ENCODE results near the gene SPTBN2. TPM values are rescaled to one million over a fixed set of nuclear protein-coding genes. Genes with fewer than 3 reads are reported as not detected.

Gene SPTBN2
- total RNA-seq, 1 donor from 2014 or later, result 117 TPM

GRCh38 chr11:66715346-66716085, 13.5 kb downstream of the SPTBN2 start:
- intact Hi-C loops (cut with DNase I), result no loop called here
- Histone ChIP-seq H3K4me1 (no peaks in the 10 kb centered on the region), H3K4me3 (no peak overlapping the region), H3K27me3 (no peaks in the 10 kb centered on the region), H3K27ac (no peak overlapping the region), H3K36me3 (no peaks in the 10 kb centered on the region), H3K9me3 (no peaks in the 10 kb centered on the region)
- no peak for DNase-seq (ENCODE audit: extremely low spot score in 2 of 2)
- TF ChIP-seq POLR2AphosphoS5 (IDR thresholded peaks at IDR 0.05; ENCODE audit: insufficient read depth in 1 of 2, low read depth in 1 of 2) (no peak), POLR2A (IDR thresholded peaks at IDR 0.05) (no peak), CTCF (IDR thresholded peaks at IDR 0.05) (no peak)

GRCh38 chr11:66713746-66714480, 15.1 kb downstream of the SPTBN2 start:
- Histone ChIP-seq H3K27me3 (no peaks in the 10 kb centered on the region), H3K4me3 (no peak overlapping the region), H3K4me1 (no peaks in the 10 kb centered on the region), H3K9me3 (no peaks in the 10 kb centered on the region), H3K27ac (no peak overlapping the region), H3K36me3 (no peaks in the 10 kb centered on the region)
- DNase-seq (ENCODE audit: extremely low spot score in 2 of 2), result no peak
- intact Hi-C loops (cut with DNase I), result no loop called here
- TF ChIP-seq POLR2AphosphoS5 (IDR thresholded peaks at IDR 0.05; ENCODE audit: insufficient read depth in 1 of 2, low read depth in 1 of 2) (no peak), CTCF (IDR thresholded peaks at IDR 0.05) (no peak), POLR2A (IDR thresholded peaks at IDR 0.05) (no peak)

DNA sequence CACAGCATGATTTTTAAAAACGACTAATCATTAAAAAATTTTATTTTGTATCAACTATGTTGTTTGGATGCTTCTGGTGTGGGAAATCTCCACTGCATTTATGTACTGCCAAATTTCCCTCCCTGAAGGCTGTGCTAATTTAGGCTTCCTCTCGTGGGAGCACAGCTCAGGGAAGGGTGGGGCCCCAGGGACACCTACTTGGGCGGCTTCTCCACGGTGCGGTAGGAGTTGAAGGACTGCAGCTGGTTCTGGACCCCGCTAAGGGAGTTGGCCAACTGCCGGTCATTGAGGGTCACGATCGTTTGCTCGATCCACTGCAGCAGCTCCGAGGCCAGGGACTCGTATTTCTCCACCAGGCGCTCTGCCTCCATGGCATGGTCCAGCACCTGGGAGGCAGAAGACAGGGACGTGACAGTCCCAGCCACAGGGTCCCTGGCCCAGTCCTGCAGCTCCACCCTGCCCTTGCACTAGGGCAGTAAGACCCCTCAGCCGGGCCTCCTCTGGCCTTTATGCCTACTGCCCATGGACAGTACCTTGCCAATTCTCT, 18.6 kb downstream of the SPTBN2 start:
- H3K27me3 ChIP-seq, result no peaks in the 10 kb centered on the region
- no peaks in the 10 kb centered on the region for H3K9me3 ChIP-seq
- intact Hi-C loops (cut with DNase I), result no loop called here
- DNase-seq (ENCODE audit: extremely low spot score in 2 of 2), result no peak
- no peaks in the 10 kb centered on the region for H3K4me1 ChIP-seq
- TF ChIP-seq POLR2A (IDR thresholded peaks at IDR 0.05), result no peak
- TF ChIP-seq POLR2AphosphoS5 (IDR thresholded peaks at IDR 0.05; ENCODE audit: insufficient read depth in 1 of 2, low read depth in 1 of 2), result no peak
- TF ChIP-seq CTCF (IDR thresholded peaks at IDR 0.05), result no peak
- no peaks in the 10 kb centered on the region for H3K36me3 ChIP-seq
- no peak overlapping the region for H3K27ac ChIP-seq
- H3K4me3 ChIP-seq, result no peak overlapping the region

DNA sequence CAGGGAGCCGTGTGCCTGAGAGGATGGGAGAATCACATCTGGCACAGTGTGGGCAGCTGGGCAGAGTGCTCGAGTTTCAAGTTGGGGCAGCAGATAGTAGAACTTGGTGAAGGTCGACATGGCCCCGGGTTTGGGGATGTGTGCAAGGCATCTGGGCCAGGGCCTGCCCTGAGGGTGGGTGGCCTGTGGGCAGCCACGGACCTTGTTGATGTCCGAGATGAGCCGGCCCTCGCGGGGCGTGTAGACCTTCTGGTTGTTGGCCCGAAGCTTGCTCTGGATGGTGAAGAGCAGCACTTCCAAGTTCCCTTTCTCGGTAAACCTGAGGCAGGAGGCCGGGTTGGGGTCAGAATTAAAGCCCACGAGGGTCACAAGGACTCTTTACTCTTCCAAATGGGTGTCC, 20.3 kb downstream of the SPTBN2 start:
- no peaks in the 10 kb centered on the region for H3K36me3 ChIP-seq
- H3K9me3 ChIP-seq, result no peaks in the 10 kb centered on the region
- no peak overlapping the region for H3K4me3 ChIP-seq
- intact Hi-C loops (cut with DNase I), result no loop called here
- no peak for DNase-seq (ENCODE audit: extremely low spot score in 2 of 2)
- H3K27me3 ChIP-seq, result no peaks in the 10 kb centered on the region
- no peaks in the 10 kb centered on the region for H3K4me1 ChIP-seq
- TF ChIP-seq POLR2AphosphoS5 (IDR thresholded peaks at IDR 0.05; ENCODE audit: insufficient read depth in 1 of 2, low read depth in 1 of 2) (no peak), CTCF (IDR thresholded peaks at IDR 0.05) (no peak), POLR2A (IDR thresholded peaks at IDR 0.05) (no peak)
- H3K27ac ChIP-seq, result no peak overlapping the region

Measured in vagina (tissue), 2 donors.